Stimulated activated CD4-positive, alpha-beta T cell treated with anti-CD3 and anti-CD28 coated beads, Interleukin-15, amount 100 ng/mL, for 1 hour (primary cell): ENCODE data around the gene GRIP2.
"Not testable (repeated sequence)": the region's sequence is repeated elsewhere in the genome, so short reads cannot be mapped to it uniquely, and the experiment has no call there.

ENCODE experiments used
- DNase-seq, 2 donors: peaks; one replicate each; pipeline ENCODE4 v3.0.0-alpha.2; 2020; ENCODE audit warnings: low read depth in 1 of 2, low spot score in 1 of 2

The GRIP2 gene

GRCh38 chr3:14522129-14522691 lies 17.9 kb downstream of the GRIP2 start:
- DNase-seq: no peak

DNA sequence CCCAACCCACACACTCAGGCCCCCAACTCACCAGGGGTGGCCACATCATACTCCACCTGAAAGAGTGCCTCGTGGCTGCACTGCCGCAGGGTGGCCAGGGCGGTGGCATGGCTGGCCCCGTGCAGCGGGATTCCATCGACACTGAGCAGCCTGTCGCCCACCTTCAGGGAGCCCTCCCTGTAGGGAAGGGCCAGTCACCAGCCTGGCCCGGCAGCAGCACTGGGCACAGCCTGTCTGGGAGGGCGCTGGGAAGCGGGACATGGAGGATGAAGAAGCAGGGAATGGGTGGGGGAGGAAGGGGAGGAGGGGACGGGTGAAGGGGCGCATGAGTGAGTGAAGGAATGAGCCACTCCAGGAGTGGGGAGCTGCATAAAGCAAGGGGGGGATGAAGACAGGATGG lies 18.5 kb downstream of the GRIP2 start:
- DNase-seq: no peak

GRCh38 chr3:14520967-14521366 lies 19.2 kb downstream of the GRIP2 start:
- DNase-seq: no peak

- DNase-seq: no peak
These were observed 20.0 kb downstream of the GRIP2 start for GRCh38 chr3:14520149-14520548.

GRCh38 chr3:14519406-14519805 lies 20.7 kb downstream of the GRIP2 start:
- DNase-seq: no peak

GRCh38 chr3:14518893-14519292 lies 21.2 kb downstream of the GRIP2 start:
- DNase-seq: no peak

GRCh38 chr3:14518432-14518802 lies 21.7 kb downstream of the GRIP2 start:
- DNase-seq: no peak

- no peak for DNase-seq
These were observed 22.3 kb downstream of the GRIP2 start for GRCh38 chr3:14517601-14518431.

GRCh38 chr3:14516738-14517345 lies 23.3 kb downstream of the GRIP2 start:
- no peak for DNase-seq

GRCh38 chr3:14515526-14515925 lies 24.6 kb downstream of the GRIP2 start:
- DNase-seq: not testable (repeated sequence)

- DNase-seq: no peak
These were observed 25.8 kb downstream of the GRIP2 start for GRCh38 chr3:14514323-14514720.

- no peak for DNase-seq
These were observed 26.4 kb downstream of the GRIP2 start for GRCh38 chr3:14513566-14514322.

DNA sequence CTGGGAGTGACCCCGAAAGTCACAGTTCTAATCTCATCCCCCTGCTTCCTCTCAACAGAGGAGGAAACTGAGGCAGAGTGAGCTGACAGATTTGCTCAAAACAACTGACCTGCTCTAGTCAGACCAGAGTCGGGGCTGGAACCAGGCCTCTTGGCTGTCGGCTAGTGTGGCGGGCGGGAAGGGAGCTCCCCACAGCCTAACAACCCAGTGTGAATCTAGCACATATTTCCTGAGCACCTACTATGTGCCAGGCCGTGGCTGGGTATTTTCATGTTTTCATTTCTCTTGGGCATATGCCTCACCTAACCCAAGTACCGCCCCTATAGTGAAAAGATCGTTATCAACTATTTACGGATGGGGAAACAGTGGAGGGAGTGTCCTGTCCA lies 27.2 kb downstream of the GRIP2 start:
- no peak for DNase-seq

DNA sequence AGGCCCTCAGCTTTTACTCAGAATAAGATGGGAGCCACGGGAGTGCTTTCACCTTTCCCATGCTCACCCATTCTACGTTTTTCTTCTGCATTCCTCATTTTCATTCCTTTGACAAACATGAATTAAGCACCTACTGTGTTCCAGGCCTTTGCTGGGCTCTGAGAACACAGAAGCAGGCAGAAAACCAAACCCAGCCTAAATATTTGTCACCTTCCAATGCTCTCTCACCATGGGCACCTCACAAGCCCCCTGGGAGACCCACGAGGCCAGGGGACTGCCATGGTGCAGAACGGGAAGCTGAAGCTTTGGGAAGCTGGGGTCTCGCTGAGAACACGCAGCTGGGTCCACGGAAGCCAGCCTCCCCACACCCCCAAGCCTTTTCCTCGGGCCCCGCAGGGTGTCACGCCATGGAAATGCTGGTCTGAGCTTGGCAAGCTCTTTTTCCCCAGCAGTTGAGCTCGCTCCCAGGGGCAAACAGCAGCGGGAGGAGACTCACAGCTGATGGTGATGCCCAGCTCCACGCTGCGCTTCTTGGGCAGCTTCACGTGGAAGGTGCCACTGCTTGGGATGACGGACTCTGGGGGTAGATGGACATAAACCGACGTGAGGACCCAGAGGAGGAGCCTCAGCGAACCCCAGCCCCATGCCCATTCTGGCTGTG lies 27.7 kb downstream of the GRIP2 start:
- DNase-seq: no peak

GRCh38 chr3:14511623-14512280 lies 28.4 kb downstream of the GRIP2 start:
- DNase-seq: no peak

- no peak for DNase-seq
These were observed 29.1 kb downstream of the GRIP2 start for GRCh38 chr3:14510838-14511622.

- no peak for DNase-seq
These were observed 30.4 kb downstream of the GRIP2 start for GRCh38 chr3:14509796-14510100.

DNA sequence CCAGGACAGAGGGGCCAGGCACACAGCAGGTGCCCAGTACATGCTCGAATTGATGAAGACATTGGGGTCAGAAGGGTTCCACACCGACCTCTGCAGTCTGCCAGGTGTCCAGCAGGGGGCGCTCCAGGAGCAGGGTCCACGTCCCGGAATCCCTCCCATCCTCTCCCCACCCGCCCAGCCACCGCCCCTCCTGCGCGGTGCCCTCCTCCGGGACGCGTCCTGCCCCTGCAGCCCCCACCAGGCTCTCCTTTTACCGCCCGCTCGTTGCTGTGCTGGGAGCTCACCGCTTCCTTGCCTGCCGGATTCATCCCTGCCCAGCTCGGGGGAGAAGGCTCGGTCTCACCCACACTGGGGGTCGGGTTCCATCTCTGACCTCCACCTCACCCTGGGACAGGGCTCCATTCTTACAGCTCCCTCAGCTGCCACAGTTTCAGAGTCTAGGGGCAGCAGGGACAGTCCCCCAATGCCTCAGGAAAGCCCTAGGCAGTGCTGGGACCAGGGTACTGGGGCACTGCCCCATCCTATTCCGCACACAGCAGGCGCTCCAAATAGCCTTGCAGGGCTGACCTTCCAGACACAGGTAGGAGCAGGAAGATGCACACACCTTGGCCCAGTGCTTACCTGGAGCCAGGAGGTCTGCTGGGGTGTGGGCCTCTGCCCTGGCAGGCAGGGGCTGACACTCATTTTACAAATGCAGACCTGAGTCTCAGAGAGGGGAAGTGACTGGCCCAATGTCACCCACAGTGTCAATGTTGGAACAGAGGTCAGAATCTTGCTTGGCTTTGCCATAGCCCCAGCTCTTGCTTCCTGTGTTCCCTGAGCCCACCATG lies 31.0 kb downstream of the GRIP2 start:
- DNase-seq: peak; percentile 38 to 59

DNA sequence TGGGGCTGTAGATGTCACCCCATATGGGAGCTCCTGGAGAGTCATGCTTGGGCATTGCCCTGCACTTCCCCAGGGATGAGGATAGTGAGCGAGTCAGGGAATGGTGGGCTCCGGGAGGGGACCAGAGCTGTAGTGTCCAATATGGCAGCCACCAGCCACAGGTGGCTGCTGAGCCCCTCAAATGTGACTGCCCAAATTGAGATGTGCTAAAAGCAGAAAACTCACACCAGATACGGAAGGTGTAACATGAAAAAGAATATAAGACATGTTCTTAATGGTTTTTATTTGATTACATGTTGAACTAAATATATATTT lies 31.7 kb downstream of the GRIP2 start:
- DNase-seq: no peak
